WTC11 (cell line): ENCODE results near the gene C19orf67.

ENCODE experiments used
- FOXK1 ChIP-seq: sonication (generic); formaldehyde crosslinking; IDR thresholded peaks from 2 replicates; pipeline ENCODE4 v1.8.0; 2022; ENCODE audit warnings: mild to moderate bottlenecking, moderate library complexity, missing genetic modification reagents
- SMAD3 ChIP-seq: sonication (generic); formaldehyde crosslinking; IDR thresholded peaks from 2 replicates; pipeline ENCODE4 v1.8.0; 2022; ENCODE audit warnings: missing genetic modification reagents, mild to moderate bottlenecking, borderline replicate concordance
- TF ChIP-seq, protein P1 (sequence below): fragments of 200-600 bp; IDR thresholded peaks from 2 replicates; pipeline ENCODE4 v1.8.0; 2022; ENCODE audit warnings: antibody characterized with exemption
- TF ChIP-seq, protein P2 (sequence below): sonication (generic); formaldehyde crosslinking; IDR thresholded peaks from 2 replicates; pipeline ENCODE4 v1.8.1; 2023; ENCODE audit warnings: mild to moderate bottlenecking, moderate library complexity, missing genetic modification reagents

DNA sequence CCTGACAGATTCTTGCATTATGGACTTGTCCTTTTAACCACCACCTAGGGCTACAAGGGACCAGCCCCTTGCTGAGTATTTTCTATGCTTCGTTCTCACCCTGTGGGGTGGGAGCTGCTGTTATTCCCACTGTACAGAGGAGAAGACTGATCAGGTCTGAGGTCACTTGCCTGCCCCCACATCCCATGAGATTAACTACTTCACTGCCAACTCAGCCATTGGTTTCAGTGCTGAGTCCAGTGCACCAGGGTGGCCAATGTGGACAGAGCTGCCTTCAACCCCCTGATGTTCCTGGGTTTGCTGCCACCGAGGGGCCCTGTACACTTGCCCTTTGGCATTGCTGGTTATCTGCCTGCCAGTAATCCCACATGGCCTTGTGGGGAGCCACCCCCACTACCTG is 25.1 kb upstream of the C19orf67 start:
- TF ChIP-seq, protein P1, sequence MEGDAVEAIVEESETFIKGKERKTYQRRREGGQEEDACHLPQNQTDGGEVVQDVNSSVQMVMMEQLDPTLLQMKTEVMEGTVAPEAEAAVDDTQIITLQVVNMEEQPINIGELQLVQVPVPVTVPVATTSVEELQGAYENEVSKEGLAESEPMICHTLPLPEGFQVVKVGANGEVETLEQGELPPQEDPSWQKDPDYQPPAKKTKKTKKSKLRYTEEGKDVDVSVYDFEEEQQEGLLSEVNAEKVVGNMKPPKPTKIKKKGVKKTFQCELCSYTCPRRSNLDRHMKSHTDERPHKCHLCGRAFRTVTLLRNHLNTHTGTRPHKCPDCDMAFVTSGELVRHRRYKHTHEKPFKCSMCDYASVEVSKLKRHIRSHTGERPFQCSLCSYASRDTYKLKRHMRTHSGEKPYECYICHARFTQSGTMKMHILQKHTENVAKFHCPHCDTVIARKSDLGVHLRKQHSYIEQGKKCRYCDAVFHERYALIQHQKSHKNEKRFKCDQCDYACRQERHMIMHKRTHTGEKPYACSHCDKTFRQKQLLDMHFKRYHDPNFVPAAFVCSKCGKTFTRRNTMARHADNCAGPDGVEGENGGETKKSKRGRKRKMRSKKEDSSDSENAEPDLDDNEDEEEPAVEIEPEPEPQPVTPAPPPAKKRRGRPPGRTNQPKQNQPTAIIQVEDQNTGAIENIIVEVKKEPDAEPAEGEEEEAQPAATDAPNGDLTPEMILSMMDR = no peak
- TF ChIP-seq, protein P2, sequence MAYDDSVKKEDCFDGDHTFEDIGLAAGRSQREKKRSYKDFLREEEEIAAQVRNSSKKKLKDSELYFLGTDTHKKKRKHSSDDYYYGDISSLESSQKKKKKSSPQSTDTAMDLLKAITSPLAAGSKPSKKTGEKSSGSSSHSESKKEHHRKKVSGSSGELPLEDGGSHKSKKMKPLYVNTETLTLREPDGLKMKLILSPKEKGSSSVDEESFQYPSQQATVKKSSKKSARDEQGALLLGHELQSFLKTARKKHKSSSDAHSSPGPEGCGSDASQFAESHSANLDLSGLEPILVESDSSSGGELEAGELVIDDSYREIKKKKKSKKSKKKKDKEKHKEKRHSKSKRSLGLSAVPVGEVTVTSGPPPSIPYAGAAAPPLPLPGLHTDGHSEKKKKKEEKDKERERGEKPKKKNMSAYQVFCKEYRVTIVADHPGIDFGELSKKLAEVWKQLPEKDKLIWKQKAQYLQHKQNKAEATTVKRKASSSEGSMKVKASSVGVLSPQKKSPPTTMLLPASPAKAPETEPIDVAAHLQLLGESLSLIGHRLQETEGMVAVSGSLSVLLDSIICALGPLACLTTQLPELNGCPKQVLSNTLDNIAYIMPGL (CRISPR knock-in tag) = no peak
- no peak for TF ChIP-seq FOXK1 (CRISPR knock-in tag)
- no peak for TF ChIP-seq SMAD3
